ENCODE data around the gene ID3. TPM values are rescaled to one million over a fixed set of nuclear protein-coding genes. Genes with fewer than 3 reads are reported as not detected.
"Not testable (repeated sequence)": the region's sequence is repeated elsewhere in the genome, so short reads cannot be mapped to it uniquely, and the experiment has no call there.

The ID3 gene
- total RNA-seq, 1 experiment from 2014 or later = 1.3 TPM

DNA sequence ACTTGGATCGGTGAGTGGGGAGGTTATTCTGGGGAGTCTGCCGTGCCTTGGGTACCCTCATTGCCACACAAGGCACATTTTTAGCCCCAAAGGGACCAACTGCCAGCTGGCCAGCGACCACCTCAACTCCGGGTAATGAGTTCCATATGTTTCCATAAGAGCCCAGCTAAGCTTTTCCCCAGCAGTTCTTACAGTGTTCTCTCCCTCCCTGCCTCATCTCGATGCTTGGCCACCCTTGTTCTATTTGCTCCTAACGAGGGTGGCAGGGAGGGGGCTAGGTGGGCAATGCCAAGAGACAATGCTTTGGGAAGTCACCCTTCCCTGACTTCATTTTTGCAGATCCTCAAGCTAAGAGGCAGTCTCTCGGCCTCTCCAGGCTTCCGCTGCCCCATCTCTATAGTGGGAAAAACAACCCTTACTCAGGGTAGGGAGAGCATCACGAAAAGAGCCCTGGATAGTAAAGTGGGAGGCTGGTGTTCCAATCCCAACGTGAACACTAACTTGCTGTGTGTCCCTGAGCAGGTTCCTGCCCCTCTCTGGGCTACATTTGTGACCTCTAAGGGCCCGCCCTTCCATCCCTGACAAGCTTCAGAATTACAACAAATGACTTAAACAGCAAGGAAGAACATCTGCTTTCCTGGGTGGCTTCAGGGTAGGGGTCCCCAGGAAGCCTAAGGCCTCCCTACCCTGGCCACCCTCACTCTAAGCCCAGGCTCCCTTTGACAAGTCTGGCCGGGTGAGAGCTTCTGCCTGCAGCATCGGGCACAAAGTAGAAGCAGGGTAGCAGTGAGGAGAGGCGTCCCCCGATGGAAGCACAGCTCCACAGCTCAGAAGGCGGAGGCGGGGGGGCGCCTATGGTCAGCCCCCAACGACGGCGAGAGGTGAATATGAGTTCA, 5.8 kb downstream of the ID3 start:
- no peak for DNase-seq (ENCODE audit: low spot score)

DNA sequence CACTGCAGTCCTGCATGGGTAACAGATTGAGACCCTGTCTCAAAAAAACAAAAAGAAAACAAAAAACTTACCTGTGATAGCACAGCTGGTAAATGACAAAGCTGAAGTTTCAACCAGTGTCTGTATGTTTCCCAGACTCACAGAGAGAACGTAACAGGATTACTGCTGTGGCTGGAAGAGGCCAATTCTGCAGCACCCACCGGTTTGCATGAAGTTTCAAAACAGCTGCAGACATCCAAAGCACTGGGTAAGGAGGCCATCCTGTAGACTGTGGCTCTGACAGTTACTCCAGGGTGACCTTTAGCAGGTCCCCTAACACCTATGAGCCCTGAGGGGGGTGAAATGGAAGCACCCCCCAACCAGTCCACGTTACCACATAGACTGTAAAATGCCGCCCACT, 7.5 kb downstream of the ID3 start:
- no peak for DNase-seq (ENCODE audit: low spot score)

DNA sequence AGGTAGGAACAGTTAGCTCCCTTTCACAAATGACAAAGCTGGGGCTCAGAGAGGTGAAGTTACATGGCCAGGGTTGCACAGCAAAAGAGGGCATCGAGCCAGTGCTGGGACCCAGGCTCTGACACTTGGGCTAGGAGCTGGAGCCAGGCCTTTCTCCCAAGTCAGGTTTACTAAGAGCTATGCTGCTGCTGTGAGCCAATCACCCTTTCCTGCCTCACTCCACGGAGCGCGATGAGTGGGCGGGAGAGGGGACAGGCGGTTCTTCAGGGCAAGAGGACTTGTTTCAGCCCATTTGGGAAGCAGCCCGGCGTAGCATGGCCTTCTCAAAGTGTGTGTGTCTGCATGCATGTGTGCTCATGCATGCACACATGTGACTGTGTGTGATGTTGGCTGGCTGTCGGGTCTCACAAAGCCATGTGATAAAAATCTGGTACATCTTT, 10.6 kb downstream of the ID3 start:
- DNase-seq (ENCODE audit: low spot score) = no peak

DNA sequence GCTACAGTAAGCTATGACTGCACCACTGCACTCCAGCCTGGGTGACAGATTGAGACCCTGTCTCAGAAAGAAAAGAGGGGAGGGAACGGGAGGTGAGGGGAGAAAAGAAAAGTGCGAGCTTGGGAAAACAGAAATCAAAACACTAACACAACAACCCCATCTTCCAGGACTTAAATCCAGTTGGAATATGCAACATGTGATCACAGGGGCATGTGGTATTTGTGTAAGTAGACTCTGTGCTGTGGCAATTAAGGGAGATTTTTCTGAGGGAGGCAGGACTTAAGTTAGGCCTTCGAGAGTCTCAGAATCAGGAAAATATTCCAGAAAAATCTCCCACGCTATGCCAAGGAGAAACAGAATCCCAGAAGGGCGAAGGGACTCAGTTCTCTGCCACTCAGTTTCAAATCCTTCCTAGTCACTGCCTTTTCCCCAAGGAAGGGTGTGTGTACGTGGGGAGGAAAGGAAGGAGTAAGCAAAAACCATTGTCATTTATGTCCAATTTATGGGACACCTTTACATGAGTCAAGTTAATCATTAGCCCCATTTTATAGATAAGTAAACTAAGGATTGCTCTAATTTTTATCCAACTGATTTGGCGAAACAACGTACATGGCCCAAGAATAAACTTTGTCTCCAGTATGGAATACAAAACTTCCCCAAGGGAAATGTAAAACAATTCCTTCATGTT, 12.3 kb downstream of the ID3 start:
- no peak for DNase-seq (ENCODE audit: low spot score)

DNA sequence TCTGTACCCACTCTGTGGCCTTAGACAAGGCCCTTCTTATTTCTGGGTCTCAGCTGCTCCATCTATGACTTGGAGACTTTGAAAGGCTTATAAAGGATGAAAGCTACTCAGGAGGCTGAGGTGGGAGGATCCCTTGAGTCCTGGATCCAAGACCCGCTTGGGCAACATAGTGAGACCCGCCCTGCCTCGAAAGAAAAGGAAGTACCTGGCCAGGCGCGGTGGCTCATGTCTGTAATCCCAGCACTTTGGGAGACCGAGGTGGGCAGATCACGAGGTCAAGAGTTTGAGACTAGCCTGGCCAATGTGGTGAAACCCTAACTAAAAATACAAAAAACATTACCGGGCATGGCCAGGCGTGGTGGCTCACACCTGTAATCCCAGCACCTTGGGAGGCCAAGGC, 13.4 kb downstream of the ID3 start:
- DNase-seq (ENCODE audit: low spot score) = no peak

DNA sequence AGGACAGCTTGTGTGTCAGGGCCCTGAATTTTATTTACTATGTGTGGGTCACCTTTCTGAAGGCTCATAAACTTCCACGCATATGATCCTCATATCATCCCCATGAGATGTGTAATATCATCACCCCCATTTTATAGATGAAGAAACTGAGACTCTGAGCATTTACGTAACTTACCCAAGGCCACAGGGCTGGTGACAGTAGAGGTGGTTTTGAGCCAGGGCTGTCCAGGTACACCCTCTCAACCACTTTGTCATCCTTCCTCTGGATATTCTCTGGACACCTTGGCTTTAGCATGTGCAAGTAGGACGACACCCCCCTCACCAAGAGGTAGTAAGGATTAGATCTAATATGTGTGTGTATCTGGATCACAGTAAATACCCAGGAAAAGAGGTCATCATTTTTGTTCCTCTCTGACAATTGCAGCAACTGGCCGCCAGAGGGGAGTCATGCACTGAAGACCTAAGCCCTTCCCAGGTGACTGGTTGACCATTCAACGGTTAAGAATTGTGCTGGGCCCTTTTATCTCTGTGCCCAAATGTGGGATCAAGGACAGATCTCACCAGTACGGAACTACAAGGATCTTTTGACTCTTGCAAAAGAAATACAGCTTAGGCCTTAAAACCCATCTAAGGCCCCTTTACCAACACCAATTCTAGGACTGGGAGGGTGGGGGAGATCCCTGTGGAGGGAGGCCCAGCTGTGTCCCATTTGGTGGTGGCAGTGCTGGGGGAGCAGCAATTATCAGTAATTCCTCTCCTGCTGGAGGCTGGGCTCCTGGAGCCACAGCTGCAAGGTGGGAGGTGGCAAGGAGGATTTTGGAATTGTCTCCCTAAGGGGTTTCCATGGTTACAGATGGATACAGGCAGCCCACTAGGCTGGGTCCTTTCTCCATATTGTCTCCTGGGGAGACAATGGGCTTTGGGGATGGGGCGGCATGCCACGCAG, 14.6 kb downstream of the ID3 start:
- peak; percentile 86 for DNase-seq (ENCODE audit: low spot score)

DNA sequence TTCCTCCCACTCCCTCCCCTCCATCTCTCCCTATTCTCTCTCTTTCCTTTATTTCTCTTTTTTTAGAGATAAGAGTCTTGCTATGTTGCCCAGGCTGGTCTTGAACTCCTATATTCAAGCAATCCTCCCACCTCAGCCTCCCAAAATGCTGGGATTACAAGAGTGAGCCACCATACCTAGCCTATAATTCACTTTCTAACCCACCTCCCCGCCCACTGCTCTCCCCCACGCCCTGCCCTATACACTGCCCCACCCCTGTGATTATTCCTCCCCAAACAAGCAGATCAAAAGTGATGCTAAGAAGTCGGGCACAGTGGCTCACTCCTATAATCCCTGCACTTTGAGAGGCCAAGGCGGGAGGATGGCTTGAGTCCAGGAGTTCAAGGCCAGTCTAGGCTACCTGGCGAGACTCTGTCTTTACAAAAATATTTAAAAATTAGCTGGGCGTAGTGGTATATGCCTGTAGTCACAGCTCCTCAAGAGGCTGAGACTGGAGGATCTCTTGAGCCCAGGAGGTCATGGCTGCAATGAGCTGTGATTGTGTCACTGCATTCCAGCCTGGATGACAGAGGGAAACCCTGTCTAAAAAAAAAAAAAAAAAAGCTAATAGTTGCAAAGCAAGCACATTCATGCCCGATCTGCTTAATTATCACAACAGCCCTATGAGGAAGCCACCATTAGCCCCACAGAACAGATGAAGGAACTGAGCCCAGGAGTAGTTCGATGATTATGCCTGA, 15.4 kb downstream of the ID3 start:
- no peak for DNase-seq (ENCODE audit: low spot score)

DNA sequence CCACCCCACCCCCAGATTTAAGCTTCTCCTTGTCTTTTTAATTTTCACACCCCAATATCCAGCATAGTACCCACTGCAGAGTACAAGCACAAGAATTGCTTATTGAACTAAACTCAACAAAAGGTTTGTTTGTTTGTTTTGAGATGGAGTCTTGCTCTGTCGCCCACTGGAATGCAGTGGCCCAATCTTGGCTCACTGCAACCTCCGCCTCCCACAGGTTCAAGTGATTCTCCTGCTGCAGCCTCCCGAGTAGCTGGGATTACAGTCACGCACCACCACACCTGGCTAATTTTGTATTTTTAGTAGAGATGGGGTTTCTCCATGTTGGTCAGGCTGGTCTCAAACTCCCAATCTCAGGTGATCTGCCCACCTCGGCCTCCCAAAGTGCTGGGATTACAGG, 16.4 kb downstream of the ID3 start:
- DNase-seq (ENCODE audit: low spot score) = not testable (repeated sequence)

DNA sequence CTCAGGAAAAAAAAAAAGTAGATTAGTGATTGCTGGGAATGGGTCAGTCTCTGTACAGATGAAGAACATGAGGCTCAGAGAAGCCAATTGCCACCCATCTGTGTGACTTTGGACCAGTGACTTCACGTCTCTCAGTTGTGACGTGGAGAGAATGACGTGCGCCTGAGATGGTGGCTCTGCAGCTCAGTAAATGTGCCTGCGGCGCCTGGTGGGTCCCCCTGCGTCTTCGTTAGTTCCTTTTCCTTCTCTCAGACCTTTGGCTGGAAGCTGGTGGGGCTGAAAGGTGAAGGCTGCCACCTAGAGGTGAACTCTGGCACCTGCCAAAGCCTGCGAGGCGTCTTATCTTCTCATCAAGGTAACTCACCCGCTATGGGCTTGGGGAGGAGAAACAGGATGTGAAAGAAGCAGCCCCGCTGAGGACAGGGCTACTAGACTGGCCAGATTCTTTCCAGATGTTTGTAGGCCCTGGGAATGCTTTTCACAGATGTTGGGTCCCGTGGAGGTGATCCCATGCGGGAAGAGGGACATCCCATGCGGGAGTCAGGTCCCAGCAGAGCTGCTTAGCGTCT, 19.5 kb downstream of the ID3 start:
- DNase-seq (ENCODE audit: low spot score) = peak; percentile 97

DNA sequence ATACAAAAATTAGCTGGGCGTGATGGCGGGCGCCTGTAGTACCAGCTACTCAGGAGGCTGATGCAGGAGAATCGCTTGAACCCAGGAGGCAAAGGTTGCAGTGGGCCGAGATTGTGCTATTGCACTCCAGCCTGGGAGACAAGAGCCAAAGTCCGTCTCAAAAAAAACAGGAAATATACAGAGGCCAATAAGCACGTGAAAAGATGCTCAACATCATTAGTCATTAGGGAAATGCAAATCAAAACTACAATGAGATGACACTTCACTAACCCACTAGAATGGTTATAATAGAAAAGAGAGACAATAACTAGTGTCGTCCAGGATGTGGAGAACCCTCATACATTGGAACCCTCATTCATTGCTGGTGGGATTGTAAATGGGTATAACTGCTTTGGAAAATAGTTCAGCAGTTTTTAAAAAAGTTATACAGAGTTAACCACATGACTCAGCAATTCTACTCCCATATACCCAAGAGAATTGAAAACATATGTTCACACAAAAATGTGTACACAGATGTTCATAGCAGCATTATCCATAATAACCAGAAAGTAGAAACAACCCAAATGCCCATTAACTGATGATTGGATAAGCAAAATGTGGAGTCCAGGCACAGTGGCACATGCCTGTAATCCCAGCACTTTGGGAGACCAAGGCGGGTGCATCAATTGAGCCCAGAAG, 21.9 kb downstream of the ID3 start:
- DNase-seq (ENCODE audit: low spot score) = no peak

DNA sequence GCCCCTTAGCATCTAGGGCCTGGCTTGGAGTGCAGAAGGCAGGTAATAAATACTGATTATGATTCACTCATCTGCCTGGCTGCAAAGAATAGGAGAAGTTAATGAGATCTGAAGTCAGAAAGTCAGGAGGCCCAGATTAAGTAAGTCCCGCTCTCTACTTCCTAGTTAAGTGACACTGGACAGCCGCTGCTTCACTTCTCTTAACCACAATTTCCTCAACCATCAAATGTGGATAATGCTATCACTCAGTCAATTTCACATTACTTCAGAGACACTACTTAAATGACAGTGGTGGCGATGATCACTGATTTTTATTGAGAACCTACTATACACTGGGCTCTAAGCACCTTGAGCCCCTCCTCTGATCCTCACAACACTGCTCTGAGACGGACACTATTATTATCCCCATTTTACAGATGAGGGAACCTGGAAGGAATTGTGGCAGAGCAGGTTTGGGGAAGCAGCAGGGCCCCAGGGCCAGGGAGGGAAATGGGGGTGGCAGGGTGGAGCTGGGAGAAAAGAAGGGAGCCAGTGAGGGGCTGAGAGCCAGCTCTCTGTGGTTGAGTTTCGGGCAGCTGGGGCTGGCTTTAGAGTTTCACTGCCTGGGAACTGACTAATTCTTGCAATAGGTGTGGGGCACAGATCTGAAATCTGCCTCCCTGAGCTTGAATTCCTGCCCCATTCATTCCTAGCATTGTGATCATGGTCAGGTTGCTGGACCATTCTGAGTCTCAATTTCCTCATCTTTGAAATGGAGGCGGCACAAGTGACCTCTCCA, 25.9 kb downstream of the ID3 start:
- no peak for DNase-seq (ENCODE audit: low spot score)

DNA sequence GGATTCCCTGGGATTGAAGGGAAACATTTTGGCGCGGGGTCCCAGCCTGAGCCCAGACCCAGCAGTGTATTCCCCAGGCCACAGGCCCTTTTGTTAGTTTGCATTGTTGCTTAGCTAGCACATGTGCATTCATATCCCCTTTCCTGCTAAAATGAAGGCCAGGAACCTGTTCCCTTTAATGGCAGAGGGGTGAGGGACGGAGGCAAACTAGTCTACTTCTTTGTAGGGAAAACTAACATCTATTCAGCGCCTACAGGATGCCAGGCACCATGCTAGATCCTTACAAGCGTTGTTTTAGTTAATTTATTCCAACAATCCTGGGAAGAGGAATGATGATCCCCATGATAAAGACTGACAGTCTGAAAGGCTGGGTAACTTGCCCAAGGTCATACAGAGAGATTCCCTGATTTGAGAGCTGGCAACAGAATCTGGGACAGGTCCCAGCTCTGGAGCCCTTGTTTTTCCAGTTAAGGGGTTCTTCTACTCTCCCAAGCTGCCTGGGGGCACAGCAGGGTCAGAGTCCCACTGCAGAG, 27.7 kb downstream of the ID3 start:
- DNase-seq (ENCODE audit: low spot score) = no peak

DNA sequence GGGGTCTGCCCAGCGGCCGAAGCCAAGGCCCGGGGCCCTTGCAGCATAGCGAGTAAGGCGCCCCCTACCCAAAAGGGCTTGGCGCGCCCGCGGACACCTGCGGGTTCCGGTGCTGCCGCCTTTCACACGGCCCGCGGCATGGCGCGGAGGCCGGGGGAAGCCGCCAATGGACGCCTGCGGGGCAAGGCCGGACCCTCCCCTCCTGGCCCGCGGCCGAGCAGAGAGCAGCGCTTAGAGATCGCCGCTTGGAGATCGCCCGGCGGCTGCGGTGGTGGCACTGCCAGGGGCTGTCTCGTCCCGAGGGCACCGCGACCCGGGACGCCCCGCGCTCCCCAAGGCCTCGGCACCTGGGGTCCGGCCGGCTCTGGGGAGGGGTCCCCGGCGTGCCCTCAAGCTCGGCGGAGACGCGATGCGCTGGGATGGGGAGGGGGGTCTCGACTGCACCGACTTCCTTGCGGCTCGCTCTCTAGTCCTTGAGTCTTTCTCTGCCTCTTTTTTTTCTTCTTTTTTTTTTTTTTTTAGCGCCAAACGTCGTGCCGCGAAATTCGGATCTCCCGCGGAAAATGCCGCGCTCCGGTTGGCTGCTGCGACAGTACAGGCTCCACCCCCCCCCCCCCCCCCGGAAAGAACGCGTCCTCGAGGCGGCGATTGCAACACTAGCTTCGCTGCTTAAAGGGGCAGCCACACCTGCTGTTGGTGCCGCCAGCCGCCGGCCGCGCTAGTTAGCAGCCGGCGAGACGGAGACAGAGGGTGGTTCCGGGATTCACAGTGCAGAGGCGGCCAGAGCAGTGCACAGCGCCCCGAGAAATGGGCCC, 28.3 kb downstream of the ID3 start, which contains the start of gene E2F2:
Gene E2F2 (minus strand): TSS at position 487 of the 815 bp plus-strand sequence. CDS start 440 bp downstream, at position 47.
- peak; percentile 77 for DNase-seq (ENCODE audit: low spot score)

DNA sequence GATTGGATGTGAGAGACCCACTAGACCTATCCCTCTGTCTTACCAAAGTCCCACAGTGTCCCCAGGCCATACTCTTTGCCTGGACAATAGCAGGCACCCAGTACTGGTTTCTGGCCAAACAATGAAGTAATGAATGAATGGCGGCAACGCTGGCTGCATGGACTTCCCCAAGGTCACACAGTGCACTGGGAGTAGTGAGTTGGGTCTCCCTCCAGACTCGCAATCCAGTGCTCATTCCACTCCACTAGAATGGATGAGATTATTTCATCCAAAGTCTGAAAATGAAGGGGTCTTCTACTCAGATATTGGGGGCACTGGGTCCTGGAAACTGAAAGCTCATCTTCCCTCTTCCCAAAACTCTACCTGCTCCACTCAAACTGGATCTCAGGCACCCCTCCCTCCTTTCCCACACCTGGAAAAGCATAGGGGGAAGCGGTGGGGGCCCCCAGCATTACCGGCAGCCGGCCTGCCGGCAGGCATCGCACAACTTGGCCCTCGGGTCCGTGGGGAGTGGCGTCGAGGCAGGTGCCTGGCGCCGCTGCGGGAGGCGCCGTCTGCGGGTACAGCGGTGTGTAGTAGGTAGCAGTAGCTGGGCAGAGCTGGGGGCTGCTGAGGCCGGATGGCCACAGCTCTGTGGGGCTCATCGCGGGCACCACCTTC, 29.1 kb downstream of the ID3 start:
- no peak for DNase-seq (ENCODE audit: low spot score)

DNA sequence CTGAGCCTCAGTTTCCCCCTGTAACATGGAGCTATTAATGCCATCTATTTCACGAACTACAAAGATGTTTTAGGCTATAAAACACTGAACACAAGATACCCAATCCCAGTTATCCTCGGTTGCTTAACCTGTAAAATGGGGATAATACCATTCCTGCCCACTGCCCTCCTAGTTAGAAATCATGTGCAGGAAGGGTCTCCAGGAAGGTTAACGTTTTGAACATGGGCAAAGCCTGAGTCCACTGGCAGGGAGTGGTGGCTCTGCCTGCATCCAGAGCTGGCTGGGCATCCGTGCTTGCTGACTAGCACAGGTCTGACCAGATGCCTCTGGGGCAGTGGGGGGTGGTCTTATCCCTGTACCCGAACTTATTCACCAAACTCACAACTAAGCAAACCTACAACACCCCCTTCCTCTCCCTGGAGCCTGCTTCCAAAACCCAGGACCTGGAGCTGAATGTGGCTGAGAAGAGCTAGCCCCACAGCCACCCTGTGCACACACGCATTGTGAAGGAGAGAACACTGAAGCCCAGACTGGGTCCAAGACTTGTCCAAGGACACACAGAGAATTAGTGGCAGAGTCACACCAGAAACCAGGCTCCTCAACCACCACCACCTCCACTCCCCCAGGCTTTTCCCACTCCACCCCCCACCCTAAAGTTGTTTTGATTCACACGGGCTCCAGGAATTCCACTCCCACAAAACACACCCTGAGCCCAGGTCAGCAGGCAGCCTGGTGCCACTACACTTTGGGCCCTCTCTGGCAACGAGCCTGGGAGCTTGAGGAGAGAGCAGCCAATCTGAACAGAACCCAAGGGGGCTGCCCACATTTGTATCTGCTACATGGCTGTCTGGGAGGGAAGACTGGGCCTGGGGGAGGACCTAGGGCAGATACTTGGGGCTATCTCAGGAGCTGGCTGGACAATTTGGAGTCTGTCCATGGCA, 29.9 kb downstream of the ID3 start:
- no peak for DNase-seq (ENCODE audit: low spot score)

DNA sequence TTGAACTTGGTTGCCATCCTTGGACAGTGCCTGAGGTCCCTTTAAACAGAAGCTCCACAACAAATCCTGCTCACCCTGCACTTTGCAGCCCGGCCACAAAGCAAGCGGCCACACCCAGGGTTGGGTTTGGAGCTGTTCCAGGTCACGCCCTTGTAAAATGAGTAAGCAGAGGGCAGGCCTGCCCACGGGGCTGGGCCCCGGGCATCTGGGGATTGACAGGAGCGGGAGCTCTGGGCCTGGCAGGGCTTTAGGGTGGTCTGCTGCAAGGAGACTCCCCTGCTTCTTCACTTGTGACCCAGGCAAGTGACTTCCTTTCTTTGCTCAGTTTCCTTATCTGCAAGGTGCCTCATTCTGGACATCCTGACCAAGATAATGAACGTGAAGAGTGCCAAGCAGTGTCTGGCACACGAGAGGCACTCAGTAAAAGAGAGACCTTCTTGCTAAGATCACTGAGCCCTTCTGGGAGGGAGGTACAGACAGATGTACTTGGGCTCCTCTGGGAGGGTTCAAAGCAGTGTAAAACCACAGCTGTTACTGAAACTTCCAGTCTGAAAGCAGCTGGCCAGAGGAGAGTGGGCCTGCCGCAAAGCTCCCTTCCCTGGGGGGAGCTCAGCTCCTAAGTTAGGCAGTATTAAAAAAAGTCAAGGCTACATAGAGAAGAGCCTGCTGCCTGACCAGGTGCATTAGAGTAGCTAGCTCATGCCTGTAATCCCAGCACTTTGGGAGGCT, 30.9 kb downstream of the ID3 start:
- peak; percentile 85 for DNase-seq (ENCODE audit: low spot score)
